AG04450 (cell line): Measurements from ENCODE around the gene ZNF488. TPM values are rescaled to one million over a fixed set of nuclear protein-coding genes. Genes with fewer than 3 reads are reported as not detected.

ENCODE experiments used
- CTCF ChIA-PET: fragments of 300-600, 350-600 bp; formaldehyde crosslinking; extraction: SDS; loops from one replicate; lab custom pipeline; 2022; ENCODE audit warnings: antibody characterized with exemption, inconsistent platforms; lab: Charles Lee
- POLR2A ChIA-PET: fragments of 350-600 bp; formaldehyde crosslinking; extraction: SDS; loops from one replicate; lab custom pipeline; 2021; ENCODE audit warnings: antibody characterized with exemption, inconsistent platforms; lab: Yijun Ruan, JAX
- DNase-seq: peaks from one replicate; pipeline ENCODE4 v3.0.0-alpha.2; 2011; ENCODE audit warnings: low read depth, low spot score
- H3K27ac ChIP-seq: one replicate; pipeline ENCODE4 v1.5.1; 2012; ENCODE audit warnings: low read depth, low read length, control low read depth
- H3K27me3 ChIP-seq: one replicate; pipeline ENCODE4 v1.6.0; 2012; ENCODE audit warnings: low read length; ENCODE audit not compliant: control insufficient read depth, insufficient read depth
- H3K4me3 ChIP-seq: 2 replicates; pipeline ENCODE4 v1.5.1; 2011; ENCODE audit warnings: mild to moderate bottlenecking, low read depth, low read length, control low read depth
- H3K9me3 ChIP-seq: 2 replicates; pipeline ENCODE4 v1.5.1; 2012; ENCODE audit warnings: low read length; ENCODE audit not compliant: control insufficient read depth, insufficient read depth
- CTCF ChIP-seq: IDR thresholded peaks from 2 replicates; pipeline ENCODE4 v1.5.1; 2011; ENCODE audit warnings: low read depth, low read length, control low read depth, inconsistent platforms
- polyA plus RNA-seq: library from polyadenylated mRNA; depleted of rRNA; stranded (reverse); fragments of >200 nt; gene quantifications from 2 replicates; pipeline ENCODE4 v1.2.3, GENCODE V29; 2011

ZNF488 gene
- polyA plus RNA-seq, 1 experiment: 0.16 TPM

GRCh38 chr10:47351899-47352815, 31.9 kb downstream of the ZNF488 start:
- H3K27ac ChIP-seq: no peak overlapping the region
- H3K9me3 ChIP-seq: no peaks in the 10 kb centered on the region; the same call in 1 of the 2 replicates
- ChIA-PET CTCF (interaction anchor here (1.6 kb wide), 1 partner anchor 12 kb away, joined by 5 read pairs; no protein-coding TSS in a partner anchor), POLR2A (no interaction called here)
- H3K4me3 ChIP-seq: no peak overlapping the region
- peaks cover 21% of the 10 kb centered on the region for H3K27me3 ChIP-seq
- DNase-seq: no peak
- no peak for TF ChIP-seq CTCF

GRCh38 chr10:47350671-47351640, 33.1 kb downstream of the ZNF488 start:
- ChIA-PET CTCF (interaction anchor here (1.5 kb wide), 1 partner anchor 11 kb away, joined by 4 read pairs; no protein-coding TSS in a partner anchor), POLR2A (no interaction called here)
- H3K27ac ChIP-seq: no peak overlapping the region
- no peak overlapping the region for H3K4me3 ChIP-seq
- no peaks in the 10 kb centered on the region; the same call in 1 of the 2 replicates for H3K9me3 ChIP-seq
- H3K27me3 ChIP-seq: peaks cover 27% of the 10 kb centered on the region
- DNase-seq: no peak
- no peak for TF ChIP-seq CTCF

GRCh38 chr10:47349941-47350371, 34.1 kb downstream of the ZNF488 start:
- no peak for DNase-seq
- TF ChIP-seq CTCF: no peak
- ChIA-PET CTCF (interaction anchor here (1.5 kb wide), 1 partner anchor 12 kb away, joined by 4 read pairs; no protein-coding TSS in a partner anchor), POLR2A (no interaction called here)
- no peak overlapping the region for H3K4me3 ChIP-seq
- no peaks in the 10 kb centered on the region; the same call in 1 of the 2 replicates for H3K9me3 ChIP-seq
- no peak overlapping the region for H3K27ac ChIP-seq
- H3K27me3 ChIP-seq: peaks cover 30% of the 10 kb centered on the region

GRCh38 chr10:47349516-47349915, 34.6 kb downstream of the ZNF488 start:
- POLR2A ChIA-PET: no interaction called here
- DNase-seq: no peak
- CTCF ChIA-PET: interaction anchor here (1.5 kb wide), 1 partner anchor 12 kb away, joined by 4 read pairs; no protein-coding TSS in a partner anchor
- H3K27ac ChIP-seq: no peak overlapping the region
- TF ChIP-seq CTCF: no peak
- no peaks in the 10 kb centered on the region; the same call in 1 of the 2 replicates for H3K9me3 ChIP-seq
- H3K4me3 ChIP-seq: no peak overlapping the region
- peaks cover 27% of the 10 kb centered on the region for H3K27me3 ChIP-seq
